ENCODE data around the gene CRIM1.

CRIM1 gene

GRCh38 chr2:36482576-36483214 is 127.1 kb downstream of the CRIM1 start:
- DNase-seq (ENCODE audit: low read depth in 2 of 2), result no peak

- no peak for DNase-seq (ENCODE audit: low read depth in 2 of 2)
Observed at GRCh38 chr2:36483290-36483689, 127.7 kb downstream of the CRIM1 start.

DNA sequence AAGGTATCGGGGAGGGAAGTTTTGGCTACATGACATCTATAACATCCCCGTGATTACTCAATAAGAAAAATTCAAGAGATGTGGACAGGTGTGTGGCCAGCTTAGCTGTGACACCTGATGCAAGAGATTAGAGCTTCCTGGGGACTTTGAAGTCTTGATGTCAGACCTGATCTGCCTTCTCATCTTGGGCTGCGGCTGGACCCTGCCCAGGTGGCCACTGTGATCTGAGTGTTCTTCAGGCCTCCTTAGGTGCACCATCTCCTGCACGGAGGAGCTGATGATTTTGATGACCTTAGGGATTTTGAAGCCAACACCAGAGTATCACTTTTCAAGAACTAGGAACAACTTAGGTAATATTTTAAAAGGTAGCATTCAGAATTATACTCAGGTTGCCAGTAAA is 128.9 kb downstream of the CRIM1 start:
- DNase-seq (ENCODE audit: low read depth in 2 of 2), result no peak

DNA sequence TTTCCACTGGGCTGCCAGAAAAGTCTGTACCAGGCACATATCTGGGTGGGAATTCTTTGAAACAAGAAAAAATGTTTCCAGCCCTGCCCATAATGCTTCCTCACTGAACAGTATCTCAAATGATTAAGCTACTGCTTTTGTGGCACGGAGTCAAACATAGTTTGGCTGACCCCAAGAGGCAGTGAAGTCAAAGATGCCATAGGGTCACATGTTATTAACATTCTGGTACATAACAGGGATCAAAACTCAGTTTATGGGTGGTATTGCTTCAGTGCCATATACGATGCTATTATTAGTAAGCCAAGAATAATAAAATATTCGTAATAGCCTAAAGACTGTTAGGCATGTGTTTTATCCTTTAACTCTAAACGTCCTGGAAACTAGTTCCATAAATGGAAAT is 129.9 kb downstream of the CRIM1 start:
- DNase-seq (ENCODE audit: low read depth in 2 of 2), result no peak

DNA sequence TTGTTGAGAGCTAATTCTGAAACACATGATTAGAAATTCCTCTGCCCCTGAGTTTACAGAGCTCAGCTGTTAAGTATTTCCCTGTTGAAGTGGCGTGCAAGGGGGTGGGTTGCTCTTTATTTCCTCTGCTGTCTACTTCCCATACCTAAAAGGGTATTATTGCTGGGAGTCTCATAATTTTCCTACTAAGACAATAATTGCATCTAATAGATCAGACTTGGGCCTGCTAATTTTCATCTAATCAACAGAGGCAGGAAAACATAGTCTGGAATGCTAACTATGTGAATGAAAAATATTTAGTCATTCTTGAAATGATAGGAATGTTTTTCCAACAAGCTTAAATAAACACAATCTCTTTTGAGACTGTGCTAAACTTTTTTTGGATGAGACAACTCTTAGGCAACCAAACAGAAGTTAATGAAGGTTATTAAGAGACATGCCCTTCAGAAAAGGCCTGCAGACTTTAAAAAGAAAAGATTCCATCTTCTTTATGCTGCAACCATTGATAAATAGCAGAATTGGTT is 131.0 kb downstream of the CRIM1 start:
- DNase-seq (ENCODE audit: low read depth in 2 of 2), result no peak

- DNase-seq (ENCODE audit: low read depth in 2 of 2), result no peak
Observed at GRCh38 chr2:36487947-36488346, 132.4 kb downstream of the CRIM1 start.

DNA sequence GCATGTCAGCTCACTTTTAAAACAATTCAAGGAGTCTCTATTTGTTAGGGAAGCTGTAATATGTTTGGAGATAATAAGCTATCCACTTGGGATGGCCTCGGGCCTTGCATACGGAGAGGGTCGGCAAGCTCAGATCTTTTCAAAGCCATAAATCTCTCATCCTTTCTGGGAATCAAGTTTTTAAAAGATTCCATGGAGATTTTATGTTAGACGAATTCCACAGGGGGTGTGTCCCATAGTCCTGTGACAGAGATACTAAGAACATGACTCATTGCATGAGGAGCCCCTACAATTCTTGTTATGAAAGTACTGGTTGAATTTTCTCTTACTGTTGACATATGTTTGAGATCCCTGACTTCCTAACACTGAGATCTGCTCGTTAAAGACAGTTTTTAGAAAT is 133.7 kb downstream of the CRIM1 start:
- DNase-seq (ENCODE audit: low read depth in 2 of 2), result no peak

- no peak for DNase-seq (ENCODE audit: low read depth in 2 of 2)
Observed at GRCh38 chr2:36490749-36491148, 135.2 kb downstream of the CRIM1 start.

DNA sequence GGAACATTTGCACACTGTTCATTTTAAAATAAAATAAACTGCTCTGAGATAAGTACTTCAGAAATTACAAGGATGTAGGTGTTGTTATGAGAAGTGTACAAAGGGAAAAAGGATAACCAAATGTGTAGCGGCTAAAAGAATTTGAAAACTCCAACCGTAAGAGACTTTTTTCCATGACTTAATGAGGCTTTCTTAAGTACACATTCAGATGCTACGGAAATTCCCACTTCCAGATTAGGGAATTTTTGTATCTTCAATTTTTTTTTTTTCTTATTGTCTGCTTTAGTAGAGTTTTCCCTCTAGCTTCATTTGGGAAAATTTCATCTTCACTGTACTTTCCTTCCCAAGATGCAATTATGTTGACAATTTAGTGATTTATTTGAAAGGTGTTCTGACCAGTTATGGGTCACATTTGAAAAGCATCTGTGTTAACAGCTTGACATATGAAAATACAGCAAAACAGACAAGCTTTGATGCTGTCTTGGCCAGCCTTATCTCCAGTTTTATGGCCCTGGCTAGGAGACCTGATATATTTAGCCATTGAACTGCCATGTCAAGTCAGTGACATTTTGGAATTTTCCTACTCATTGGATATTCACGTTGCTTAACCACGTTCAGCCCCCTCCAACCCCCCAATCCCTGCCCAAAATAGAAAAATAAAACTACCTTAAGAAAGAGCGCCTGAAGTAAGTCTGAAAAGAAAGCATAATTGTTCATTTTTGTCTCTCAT is 136.8 kb downstream of the CRIM1 start:
- no peak for DNase-seq (ENCODE audit: low read depth in 2 of 2)

DNA sequence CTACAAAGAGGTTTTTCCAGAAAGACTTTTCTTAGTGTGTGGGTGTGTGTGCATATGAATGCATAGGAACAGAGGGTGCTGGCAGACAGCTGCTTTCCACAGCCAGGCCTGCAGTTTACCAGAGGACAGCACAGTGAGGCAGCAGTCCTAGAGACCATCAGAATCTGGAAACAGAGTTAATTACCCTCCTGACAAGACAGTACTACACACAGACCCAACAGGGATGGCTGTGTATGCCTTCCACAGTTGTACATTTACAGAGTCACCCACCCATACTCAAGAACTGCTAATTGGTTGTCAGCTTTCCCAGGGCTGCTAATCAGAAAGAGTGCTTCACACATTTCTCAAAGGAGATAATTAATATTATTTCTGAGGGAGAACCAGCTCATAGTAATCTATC is 137.7 kb downstream of the CRIM1 start:
- no peak for DNase-seq (ENCODE audit: low read depth in 2 of 2)

DNA sequence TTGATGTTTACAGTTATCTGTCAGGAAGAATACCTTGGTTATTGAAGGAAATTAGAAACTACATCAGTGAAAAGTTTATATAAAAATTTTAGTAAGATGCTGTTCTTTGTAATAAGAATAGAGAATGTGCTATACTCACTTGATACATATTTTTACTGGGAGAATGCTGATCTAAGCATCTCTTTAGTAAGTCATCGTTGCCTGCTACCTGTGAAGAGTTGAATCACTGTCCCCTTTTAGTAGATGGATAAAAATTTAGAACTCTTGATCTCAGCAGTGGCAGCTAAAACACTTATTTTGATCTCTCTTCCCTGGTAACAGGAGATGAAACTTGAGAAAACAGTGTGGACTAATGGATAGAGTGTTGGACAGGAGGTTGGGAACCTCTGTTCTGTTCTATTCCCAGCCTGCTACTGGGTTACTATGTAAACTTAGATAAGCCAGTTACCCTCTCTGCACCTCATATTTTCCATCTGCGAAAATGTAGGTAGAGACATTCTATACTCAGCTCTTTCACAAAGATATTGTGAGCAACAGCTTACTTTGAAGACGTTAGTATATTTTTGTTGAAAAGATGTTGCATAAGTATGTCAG is 142.1 kb downstream of the CRIM1 start:
- DNase-seq (ENCODE audit: low read depth in 2 of 2), result no peak

DNA sequence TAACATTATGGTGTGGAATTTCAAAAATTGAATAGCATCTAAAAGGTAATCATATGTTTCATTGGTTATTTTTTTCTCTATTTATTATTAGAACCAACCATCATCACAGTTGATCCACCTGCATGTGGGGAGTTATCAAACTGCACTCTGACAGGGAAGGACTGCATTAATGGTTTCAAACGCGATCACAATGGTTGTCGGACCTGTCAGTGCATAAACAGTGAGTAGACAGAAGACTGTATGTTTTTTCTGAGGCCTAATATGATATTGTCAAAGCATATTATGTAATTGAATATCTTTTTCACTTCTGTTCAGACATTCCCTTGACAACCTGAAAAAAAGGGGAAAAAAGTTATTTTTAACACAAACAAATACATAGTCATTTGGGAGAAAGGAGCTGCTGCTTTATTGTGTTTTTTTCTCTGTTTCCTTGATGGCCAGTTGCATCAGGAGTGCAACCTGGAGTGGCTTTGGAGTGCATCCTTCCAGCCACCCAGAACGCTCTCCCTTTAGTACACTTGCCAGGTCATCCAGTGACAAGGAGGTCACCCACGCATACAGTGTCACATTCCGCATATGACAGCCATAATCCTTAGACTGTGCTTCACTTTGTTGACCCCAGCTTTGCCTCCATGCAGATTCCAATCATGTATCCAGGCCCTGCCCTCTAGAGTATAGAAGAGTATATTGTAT is 143.7 kb downstream of the CRIM1 start:
- DNase-seq (ENCODE audit: low read depth in 2 of 2), result no peak

DNA sequence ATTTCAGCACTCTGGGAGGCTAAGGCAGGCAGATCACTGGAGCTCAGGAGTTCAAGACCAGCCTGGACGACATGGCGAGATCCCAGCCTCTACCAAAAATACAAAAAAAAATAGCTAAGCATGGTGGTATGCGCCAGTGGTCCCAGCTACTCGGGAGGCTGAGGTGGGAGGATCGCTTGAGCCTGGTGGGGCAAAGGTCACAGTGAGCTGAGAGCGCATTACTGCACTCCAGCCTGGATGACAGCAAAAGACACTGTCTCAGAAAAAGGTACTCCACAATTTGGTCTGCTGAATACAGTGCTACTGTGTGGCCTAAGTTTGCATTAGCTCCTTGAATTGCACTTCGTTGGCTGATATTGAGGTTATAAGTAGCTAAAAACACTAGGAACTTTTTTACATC is 144.5 kb downstream of the CRIM1 start:
- DNase-seq (ENCODE audit: low read depth in 2 of 2), result no peak

DNA sequence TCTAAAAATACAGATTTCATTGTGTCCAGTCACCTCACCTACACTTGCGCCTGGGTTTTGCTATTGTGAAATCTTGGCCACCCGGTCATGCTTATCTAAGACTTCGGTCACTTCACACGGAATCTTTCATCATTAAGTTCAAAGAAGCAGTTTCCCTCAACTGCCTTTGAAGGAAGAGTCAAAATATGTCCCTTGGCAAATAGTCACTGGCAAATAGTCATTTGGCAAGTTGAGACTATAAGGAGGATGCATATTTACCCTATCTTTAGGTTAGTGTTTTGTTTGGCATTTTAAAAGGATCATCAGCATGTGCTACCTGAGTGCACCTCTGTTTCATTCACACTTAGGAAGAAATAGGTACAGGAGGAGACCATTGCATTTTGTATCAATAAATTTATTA is 146.5 kb downstream of the CRIM1 start:
- no peak for DNase-seq (ENCODE audit: low read depth in 2 of 2)

DNA sequence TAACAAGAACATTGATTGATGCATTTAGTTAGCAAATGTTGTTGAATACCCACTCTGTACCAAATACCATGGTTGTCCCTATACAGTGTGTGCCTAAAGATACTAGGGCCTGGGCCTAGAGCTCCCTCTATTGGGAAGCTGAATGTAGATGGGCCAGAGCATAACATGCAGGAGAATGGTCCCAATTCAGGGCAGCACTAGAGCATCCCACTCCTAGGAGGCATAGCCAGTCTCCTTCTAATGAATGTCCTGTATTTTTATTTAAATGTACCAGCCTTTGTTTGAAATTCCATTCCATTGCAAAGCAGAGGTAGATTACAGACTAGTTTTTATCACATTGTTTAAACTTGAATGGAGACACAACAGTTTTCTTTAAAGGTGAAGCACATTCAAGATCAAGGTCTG is 151.8 kb downstream of the CRIM1 start:
- DNase-seq (ENCODE audit: low read depth in 2 of 2), result no peak

DNA sequence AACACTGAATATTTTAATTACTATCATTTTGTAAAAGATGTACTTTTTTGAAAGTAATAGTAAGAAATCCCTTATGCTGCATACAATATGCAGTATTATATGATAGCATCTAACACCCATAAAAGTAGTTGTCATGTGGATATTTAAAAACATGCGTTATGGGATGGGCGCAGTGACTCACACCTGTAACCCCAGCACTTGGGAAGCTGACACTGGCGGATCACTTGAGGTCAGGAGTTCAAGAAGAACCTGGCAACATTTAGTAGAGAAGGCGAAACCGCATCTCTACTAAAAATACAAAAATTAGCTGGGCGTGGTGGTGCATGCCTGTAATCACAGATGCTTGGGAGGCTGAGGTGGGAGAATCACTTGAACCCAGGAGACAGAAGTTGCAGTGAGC is 153.5 kb downstream of the CRIM1 start:
- DNase-seq (ENCODE audit: low read depth in 2 of 2), result no peak

DNA sequence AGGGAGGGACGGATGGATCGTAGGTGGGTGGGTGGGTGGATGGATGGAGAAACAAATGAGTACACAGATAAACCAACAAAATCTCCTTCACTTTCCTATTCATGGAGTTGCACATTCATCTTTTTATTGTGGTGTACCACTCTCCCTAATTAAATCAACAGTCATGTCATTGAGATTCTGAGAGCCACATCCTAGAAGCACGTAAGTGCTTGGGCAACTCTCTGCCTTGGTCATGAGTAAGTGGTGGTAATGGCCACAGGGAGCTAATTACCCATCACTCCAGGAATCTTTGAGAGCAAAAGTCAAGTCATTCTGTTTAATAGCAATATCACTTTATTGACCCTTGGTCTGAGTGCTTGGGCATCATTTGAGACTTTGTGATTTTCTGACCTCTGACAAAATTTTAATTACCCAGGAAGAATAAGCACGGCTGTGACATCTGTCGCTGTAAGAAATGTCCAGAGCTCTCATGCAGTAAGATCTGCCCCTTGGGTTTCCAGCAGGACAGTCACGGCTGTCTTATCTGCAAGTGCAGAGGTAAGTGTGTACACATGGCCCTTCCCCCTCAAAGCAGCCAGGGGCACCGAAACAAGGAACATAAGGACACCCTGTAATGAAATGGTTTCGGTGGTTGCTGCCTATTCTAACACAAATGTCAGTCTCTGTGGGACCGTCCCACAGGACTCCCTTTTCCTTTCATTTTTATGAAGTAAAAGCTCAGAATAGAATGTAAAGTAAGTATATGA is 156.5 kb downstream of the CRIM1 start:
- no peak for DNase-seq (ENCODE audit: low read depth in 2 of 2)

DNA sequence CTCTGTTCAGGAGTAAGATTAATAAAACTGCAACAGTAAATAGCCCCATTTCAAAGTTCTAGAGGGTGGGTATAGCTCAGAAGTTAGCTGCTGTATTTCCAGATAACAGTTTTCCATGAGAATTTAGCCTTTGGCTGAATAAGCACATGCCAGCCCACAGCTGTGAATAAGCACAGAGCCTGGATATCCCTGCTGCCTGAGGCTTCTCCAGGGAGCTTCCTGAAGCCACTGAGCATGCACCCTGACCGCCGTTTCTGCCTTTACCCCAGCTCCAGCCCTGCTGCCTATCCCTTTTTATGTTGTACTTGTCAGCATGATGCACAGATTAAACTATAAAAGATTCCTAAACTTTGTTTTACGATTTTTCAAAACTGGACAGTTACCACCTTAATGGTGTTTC is 157.1 kb downstream of the CRIM1 start:
- DNase-seq (ENCODE audit: low read depth in 2 of 2), result no peak

- no peak for DNase-seq (ENCODE audit: low read depth in 2 of 2)
Observed at GRCh38 chr2:36513661-36514060, 158.1 kb downstream of the CRIM1 start.

GRCh38 chr2:36515538-36515937 is 160.0 kb downstream of the CRIM1 start:
- DNase-seq (ENCODE audit: low read depth in 2 of 2), result no peak

DNA sequence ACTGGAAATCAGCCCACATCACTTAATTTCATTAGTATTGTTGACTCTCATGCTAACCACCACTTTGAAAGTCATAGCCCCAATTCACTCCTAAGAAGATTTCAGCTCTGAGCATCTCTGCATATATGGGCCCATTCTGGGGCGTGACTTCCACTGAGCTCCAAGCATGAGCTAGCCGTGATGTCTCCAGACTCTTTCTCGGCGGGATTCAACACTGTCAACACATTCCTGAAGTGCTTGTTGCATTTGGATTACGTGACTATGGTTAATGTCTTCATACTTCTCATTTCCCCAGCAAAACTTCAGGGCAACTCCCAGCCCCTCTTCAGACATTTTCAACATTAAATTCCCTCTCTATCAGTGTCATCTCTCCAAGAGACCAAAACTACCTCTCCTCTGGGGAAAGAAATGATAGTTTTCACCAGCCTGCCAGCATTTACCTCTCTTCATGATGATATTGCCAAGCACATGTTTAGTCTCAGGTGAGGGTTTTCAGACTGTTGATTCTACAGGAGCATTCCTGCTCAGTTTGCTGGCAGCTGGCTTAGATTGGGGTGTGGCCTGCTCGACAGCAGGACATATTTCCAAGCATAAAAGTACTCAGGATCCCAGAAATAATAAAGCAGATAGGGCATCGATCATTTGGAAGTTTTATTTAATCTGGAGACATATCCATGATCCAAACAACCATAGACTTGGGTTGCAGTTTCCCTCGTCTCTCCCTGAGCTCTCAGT is 160.7 kb downstream of the CRIM1 start:
- DNase-seq (ENCODE audit: low read depth in 2 of 2), result no peak

Measured in stimulated activated CD8-positive, alpha-beta memory T cell treated with anti-CD3 and anti-CD28 coated beads, Interleukin-15, amount 100 ng/mL, for 4 hours (primary cell).